Spleen (tissue), 7 donors: ENCODE data around the gene GRHL3.
A peak's percentile ranks its signal among the peaks of the same experiment; 100 is the strongest.

Experiments used
- POLR2AphosphoS5 ChIP-seq, 3 donors: sonication (generic); formaldehyde crosslinking; IDR thresholded peaks; one replicate each; pipeline ENCODE4 v1.5.1; 2017; ENCODE audit warnings: antibody characterized with exemption in 3 of 3
- TF ChIP-seq, protein P1 (sequence below), 11 experiments: fragments of 200-600 bp in 7 of 11; fragments of 450-650 bp in 4 of 11; sonication (generic) in 4 of 11; IDR thresholded peaks in 8 of 11; conservative IDR thresholded peaks in 3 of 11; 1 replicate in 7 of 11; 2 replicates in 4 of 11; pipeline versions ENCODE4 v1.4.0 to v1.8.0; 2016 to 2021; ENCODE audit warnings: antibody characterized with exemption in 11 of 11, inconsistent platforms in 4 of 11, mild to moderate bottlenecking in 1 of 11
- donor health status: DM: no; HTN: no; CAD: no; lungs with moderate emphysema.
- donor health status: DM: no; HTN: no; CAD: no.
- donor health status: DM: no; HTN: no; CAD: no.

DNA sequence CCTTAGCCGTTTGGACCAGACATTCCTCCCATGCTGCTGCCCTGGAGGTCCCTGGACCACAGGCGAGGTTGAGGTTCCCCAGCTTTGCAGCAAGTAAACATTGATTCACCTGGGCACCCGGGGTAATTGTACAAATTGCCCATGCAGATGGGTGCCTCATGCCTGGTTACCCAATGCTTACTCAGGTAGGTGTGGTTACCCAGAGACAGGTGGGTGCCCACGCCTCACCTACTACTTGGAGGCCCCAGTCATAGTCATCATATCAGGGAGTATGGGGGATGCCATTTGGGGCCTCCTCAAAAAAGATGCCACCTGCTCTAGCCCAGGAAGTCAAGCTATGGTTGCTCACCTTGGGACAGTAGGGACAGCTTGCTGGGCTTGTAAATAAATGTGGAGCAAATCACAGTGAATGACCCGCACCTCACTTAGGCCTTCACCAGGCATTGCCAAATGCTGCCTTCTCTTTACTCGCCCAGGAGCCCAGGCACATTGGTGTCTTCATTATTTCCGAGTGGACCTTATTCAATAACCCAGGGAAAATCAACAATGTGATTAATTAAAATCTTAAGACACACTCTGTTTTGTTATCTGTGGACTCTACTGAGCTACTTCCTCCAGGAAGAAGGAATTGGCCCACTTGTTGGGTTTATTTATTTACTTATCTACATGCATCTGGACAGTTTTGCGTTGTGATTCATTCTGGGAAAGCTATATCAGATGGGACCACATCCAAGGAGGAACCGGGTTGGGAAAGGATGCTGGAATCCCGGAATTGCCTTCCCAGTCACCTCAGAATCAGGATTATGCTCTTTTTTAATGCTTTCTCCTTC is 35.6 kb upstream of the GRHL3 start:
- peak in 1 of 3 donors; percentile 24 for TF ChIP-seq POLR2AphosphoS5 (IDR thresholded peaks at IDR 0.05)
- TF ChIP-seq, protein P1, sequence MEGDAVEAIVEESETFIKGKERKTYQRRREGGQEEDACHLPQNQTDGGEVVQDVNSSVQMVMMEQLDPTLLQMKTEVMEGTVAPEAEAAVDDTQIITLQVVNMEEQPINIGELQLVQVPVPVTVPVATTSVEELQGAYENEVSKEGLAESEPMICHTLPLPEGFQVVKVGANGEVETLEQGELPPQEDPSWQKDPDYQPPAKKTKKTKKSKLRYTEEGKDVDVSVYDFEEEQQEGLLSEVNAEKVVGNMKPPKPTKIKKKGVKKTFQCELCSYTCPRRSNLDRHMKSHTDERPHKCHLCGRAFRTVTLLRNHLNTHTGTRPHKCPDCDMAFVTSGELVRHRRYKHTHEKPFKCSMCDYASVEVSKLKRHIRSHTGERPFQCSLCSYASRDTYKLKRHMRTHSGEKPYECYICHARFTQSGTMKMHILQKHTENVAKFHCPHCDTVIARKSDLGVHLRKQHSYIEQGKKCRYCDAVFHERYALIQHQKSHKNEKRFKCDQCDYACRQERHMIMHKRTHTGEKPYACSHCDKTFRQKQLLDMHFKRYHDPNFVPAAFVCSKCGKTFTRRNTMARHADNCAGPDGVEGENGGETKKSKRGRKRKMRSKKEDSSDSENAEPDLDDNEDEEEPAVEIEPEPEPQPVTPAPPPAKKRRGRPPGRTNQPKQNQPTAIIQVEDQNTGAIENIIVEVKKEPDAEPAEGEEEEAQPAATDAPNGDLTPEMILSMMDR (IDR thresholded peaks at IDR 0.05 in 8 of 11, conservative IDR thresholded peaks at IDR 0.05 in 3 of 11), result no peak
